Lung (tissue), 16 donors: Measurements from ENCODE around the gene ZNF143. TPM values are rescaled to one million over a fixed set of nuclear protein-coding genes. Genes with fewer than 3 reads are reported as not detected.

ENCODE experiments used
- ATAC-seq: fragments of 200-7000 bp; cut with Tn5 transposase; one replicate; pipeline ENCODE4 v1.9.1; 2020; ENCODE audit warnings: moderate number of reproducible peaks; ENCODE audit not compliant: insufficient read depth, low FRiP score
- DNase-seq, 3 donors: peaks; one replicate each; pipeline ENCODE4 v3.0.0-alpha.2; 2013 to 2017
- H3K27ac ChIP-seq, 2 donors: one replicate each; pipeline ENCODE4 v1.5.1; 2013; ENCODE audit warnings: mild to moderate bottlenecking in 2 of 2, moderate library complexity in 2 of 2, control low read depth in 1 of 2, inconsistent platforms in 1 of 2, low read depth in 1 of 2, low read length in 1 of 2
- H3K27me3 ChIP-seq, 3 donors: one replicate each; pipeline ENCODE4 v1.5.1; 2013; ENCODE audit warnings: low read length in 2 of 3; ENCODE audit not compliant: control insufficient read depth in 3 of 3, insufficient read depth in 3 of 3
- H3K36me3 ChIP-seq, 4 donors: one replicate each; pipeline ENCODE4 v1.5.1; 2013; ENCODE audit warnings: low read length in 4 of 4, mild to moderate bottlenecking in 1 of 4, moderate library complexity in 1 of 4; ENCODE audit not compliant: control insufficient read depth in 4 of 4, insufficient read depth in 4 of 4
- H3K4me1 ChIP-seq, 5 donors: one replicate each; pipeline ENCODE4 v1.5.1; 2013; ENCODE audit warnings: low read length in 5 of 5, mild to moderate bottlenecking in 2 of 5, moderate library complexity in 1 of 5; ENCODE audit not compliant: control insufficient read depth in 5 of 5, insufficient read depth in 5 of 5
- H3K4me3 ChIP-seq: one replicate; pipeline ENCODE4 v1.5.1; 2013; ENCODE audit warnings: mild to moderate bottlenecking, control low read depth, moderate library complexity
- H3K9ac ChIP-seq, 2 donors: one replicate each; pipeline ENCODE4 v1.5.1; 2013; ENCODE audit warnings: low read length in 2 of 2, control low read depth in 1 of 2; ENCODE audit not compliant: insufficient read depth in 1 of 2
- H3K9me3 ChIP-seq, 4 donors: one replicate each; pipeline ENCODE4 v1.5.1; 2013; ENCODE audit warnings: low read length in 3 of 4, mild to moderate bottlenecking in 1 of 4, moderate library complexity in 1 of 4; ENCODE audit not compliant: control insufficient read depth in 4 of 4, insufficient read depth in 3 of 4
- CTCF ChIP-seq: IDR thresholded peaks from 2 replicates; pipeline ENCODE4 v1.5.1; 2012; ENCODE audit warnings: mild to moderate bottlenecking; ENCODE audit errors: control extremely low read depth, extremely low read depth
- WGBS, 2 donors: extraction: QIAGEN DNeasy Blood & Tissue Kit; methylation state at CpG; one replicate each; pipeline ENCODE4 v1.1.7; 2013; 5-methylcytosine and 5-hydroxymethylcytosine counted together
- long read RNA-seq, 5 donors: transcript quantifications; one replicate each; lab custom pipeline, GENCODE V29; 2026
- polyA plus RNA-seq, 2 donors: library from polyadenylated mRNA; stranded (reverse); fragments of 200-250 nt; gene quantifications; one replicate each; pipeline ENCODE4 v1.2.1, GENCODE V29; 2013
- total RNA-seq, 2 donors: library from RNA; depleted of rRNA in 1 of 2; stranded (reverse); fragments of >200 nt in 1 of 2; gene quantifications; one replicate each; pipeline ENCODE4 v1.2.1, GENCODE V29; 2014 to 2021
- donor health status: control.
- donor health status: control.
- donor health status: Bipolar disorder and iron deficiency.
- donor health status: healthy.
- donor health status: DM: yes; HTN: yes; CAD: no.

The ZNF143 gene
- total RNA-seq = 10 to 100 TPM; 18.5 to 32.2 TPM
- 10 to 100 TPM in 1 of 2 donors, 1 to 10 TPM in 1; 9.7 to 22.2 TPM for polyA plus RNA-seq
- long read RNA-seq, donor 1, partial matches to known transcripts = 0 of 2 reads
- long read RNA-seq, donor 1, other reads (novel, unspliced or antisense) = 0 of 2 reads
- long read RNA-seq, donor 2, partial matches to known transcripts = 0 of 1 reads
- long read RNA-seq, donor 2, other reads (novel, unspliced or antisense) = 0 of 1 reads
- long read RNA-seq, donor 3, partial matches to known transcripts = 0 of 1 reads
- long read RNA-seq, donor 3, other reads (novel, unspliced or antisense) = 0 of 1 reads
- long read RNA-seq, donor 4, partial matches to known transcripts = 0 of 1 reads
- long read RNA-seq, donor 4, other reads (novel, unspliced or antisense) = 0 of 1 reads
- long read RNA-seq, donor 5, partial matches to known transcripts = 0 of 3 reads
- long read RNA-seq, donor 5, other reads (novel, unspliced or antisense) = 0 of 3 reads

DNA sequence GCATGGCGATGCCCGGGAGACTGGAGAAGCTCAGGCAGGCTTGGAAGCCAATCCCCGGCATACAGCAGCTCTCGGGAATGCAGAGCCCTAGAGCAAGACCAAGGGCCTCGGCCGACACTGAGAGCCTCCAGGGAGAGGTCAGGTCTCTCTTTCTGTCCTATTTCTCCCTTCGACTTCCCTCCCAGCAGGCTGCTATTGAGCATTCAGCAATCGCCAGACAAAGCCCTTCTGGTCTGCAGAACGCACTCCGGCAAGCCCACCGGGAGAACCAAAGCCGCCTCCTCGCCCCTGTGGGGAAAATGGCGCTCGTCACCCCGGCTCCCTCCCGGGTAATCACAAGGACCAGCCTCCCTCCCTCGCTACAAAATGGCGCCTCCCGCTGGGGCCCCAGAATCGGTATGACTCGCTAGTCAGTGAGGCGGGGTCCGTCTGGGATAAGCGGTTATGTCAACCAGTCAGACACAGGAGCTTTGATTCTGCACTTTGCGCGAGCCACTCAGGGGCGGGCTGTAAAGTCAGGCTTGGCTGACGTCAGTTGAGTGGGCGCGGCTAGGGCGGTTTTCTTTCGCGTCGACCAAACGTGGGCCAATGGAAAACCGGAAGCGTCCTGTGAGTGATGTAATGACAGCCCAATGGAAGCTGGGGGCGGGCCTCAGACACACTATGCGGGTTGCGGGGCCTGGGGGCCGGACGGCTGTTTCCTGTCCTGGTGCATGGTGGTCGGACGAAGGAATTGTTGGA, at the start of gene ZNF143:
Gene ZNF143 (plus strand): TSS at position 691 of the 741 bp plus-strand sequence. CDS start 10,297 bp downstream, outside the sequence.
- peaks cover 0 to 8% (median 0%) of the 10 kb centered on the region in 5 donors for H3K4me1 ChIP-seq
- H3K36me3 ChIP-seq = peaks cover 0 to 6% (median 0%) of the 10 kb centered on the region in 4 donors
- peak within 1 kb of the TSS; percentile 98 to 100 for H3K27ac ChIP-seq
- H3K9ac ChIP-seq = peak within 1 kb of the TSS; percentile 99 to 100
- no peak for TF ChIP-seq CTCF
- H3K9me3 ChIP-seq = no peaks in the 10 kb centered on the region
- ATAC-seq (peak; percentile 95), DNase-seq (peak; percentile 100)
- 0% methylated on average over 45 of the region's 45 CpGs for WGBS, 2 donors
- no peaks in the 10 kb centered on the region for H3K27me3 ChIP-seq
- H3K4me3 ChIP-seq = peak within 1 kb of the TSS; percentile 91

DNA sequence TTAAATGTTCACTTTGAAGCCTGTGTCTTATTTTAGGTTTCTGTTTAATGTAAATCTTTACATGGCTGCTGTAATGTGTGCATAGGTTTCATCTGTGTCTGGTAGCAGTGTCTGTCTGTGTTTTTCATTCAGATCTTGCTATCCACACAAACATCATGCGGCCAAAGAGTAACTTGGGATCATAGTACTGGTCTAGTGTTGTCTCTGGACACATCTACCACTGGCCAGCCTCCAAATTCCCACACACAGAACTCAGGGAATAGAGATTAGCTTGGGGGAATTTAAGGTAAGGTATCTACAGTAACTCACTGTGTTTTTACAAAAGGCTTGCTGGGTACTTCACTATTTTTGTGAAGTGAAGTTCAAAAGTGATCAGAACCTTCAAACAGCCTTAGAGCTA, 32.1 kb upstream of the ZNF143 start:
- peaks cover 22 to 37% (median 30%) of the 10 kb centered on the region in 4 donors for H3K36me3 ChIP-seq
- H3K4me3 ChIP-seq = no peak overlapping the region
- no peaks in the 10 kb centered on the region for H3K9me3 ChIP-seq
- DNase-seq (no peak), ATAC-seq (no peak)
- TF ChIP-seq CTCF = no peak
- no peak overlapping the region for H3K27ac ChIP-seq
- no peak overlapping the region for H3K9ac ChIP-seq
- WGBS, 2 donors = 82 to 85% methylated on average over 1 of the region's 1 CpG
- no peaks in the 10 kb centered on the region for H3K27me3 ChIP-seq
- no peaks in the 10 kb centered on the region for H3K4me1 ChIP-seq

DNA sequence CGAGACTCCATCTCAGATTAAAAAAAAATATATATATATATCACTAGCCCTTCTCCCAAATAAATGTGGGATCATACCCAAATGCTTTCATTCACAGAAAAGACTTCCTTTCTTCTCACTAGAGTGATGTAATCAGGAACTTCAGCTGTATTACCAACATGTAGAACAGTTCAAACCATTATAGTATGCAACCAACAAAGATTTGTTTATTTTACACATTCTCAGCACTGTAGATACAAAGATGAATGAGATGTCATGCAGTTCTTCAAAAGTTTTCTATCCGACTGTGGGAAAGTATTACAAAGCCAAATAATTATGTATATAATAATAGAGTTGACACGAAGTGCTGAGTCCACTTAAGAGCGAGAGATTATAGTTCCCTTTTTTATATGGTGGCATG, 22.2 kb upstream of the ZNF143 start:
- peaks cover 21 to 53% (median 37%) of the 10 kb centered on the region in 4 donors for H3K36me3 ChIP-seq
- ATAC-seq (no peak), DNase-seq (no peak)
- no peak overlapping the region for H3K27ac ChIP-seq
- no peak overlapping the region for H3K9ac ChIP-seq
- WGBS, 2 donors = 77 to 87% methylated on average over 4 of the region's 4 CpGs
- H3K27me3 ChIP-seq = no peaks in the 10 kb centered on the region
- no peaks in the 10 kb centered on the region for H3K4me1 ChIP-seq
- no peaks in the 10 kb centered on the region for H3K9me3 ChIP-seq
- no peak for TF ChIP-seq CTCF
- no peak overlapping the region for H3K4me3 ChIP-seq
